ENCODE results near the gene FAM219B.

DNA sequence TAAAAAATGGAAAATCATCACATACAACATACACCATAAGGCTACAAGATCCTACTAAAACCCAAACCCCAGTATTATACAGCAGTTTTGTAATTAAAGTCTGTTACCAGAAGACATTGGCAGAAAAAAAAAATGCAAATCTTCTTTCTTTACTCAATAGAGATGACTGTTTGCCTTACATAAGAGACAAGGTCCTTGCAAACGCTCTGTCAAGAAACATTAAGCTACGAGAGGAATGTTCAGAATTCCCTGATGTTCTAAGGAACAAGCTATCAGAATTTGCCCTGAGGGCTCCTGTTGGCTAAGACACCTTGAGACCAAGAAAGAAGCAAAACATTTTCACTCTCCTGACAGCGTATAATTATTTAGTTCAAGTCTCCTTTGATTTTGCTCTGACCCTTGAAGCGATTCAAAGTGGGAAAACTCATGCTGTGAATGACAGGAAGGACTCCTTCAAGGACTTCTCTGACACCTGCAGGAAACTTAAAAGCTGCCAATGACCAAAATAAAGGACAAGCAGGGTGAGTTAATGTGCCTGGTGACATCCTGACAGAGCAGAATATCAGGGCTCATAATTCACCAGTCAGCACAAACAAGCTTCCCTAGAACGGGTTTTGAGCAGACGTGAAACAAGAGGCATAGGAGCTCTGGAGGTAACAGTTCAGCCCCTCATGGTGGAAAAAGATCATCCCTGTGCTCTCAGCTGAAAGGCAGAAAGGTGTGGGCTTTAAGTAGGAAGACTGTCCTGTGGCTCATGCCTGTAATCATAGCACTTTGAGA lies 36.0 kb downstream of the FAM219B start:
- TF ChIP-seq, protein P1, sequence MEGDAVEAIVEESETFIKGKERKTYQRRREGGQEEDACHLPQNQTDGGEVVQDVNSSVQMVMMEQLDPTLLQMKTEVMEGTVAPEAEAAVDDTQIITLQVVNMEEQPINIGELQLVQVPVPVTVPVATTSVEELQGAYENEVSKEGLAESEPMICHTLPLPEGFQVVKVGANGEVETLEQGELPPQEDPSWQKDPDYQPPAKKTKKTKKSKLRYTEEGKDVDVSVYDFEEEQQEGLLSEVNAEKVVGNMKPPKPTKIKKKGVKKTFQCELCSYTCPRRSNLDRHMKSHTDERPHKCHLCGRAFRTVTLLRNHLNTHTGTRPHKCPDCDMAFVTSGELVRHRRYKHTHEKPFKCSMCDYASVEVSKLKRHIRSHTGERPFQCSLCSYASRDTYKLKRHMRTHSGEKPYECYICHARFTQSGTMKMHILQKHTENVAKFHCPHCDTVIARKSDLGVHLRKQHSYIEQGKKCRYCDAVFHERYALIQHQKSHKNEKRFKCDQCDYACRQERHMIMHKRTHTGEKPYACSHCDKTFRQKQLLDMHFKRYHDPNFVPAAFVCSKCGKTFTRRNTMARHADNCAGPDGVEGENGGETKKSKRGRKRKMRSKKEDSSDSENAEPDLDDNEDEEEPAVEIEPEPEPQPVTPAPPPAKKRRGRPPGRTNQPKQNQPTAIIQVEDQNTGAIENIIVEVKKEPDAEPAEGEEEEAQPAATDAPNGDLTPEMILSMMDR (IDR thresholded peaks at IDR 0.05): no peak
- no peak for TF ChIP-seq POLR2A (IDR thresholded peaks at IDR 0.05)

Data from uterus (tissue), 2 donors.